ENCODE results near the gene DDX27. TPM values are rescaled to one million over a fixed set of nuclear protein-coding genes. Genes with fewer than 3 reads are reported as not detected.
A peak's percentile ranks its signal among the peaks of the same experiment; 100 is the strongest.
"Not testable (repeated sequence)": the region's sequence is repeated elsewhere in the genome, so short reads cannot be mapped to it uniquely, and the experiment has no call there.

The DDX27 gene, protein sequence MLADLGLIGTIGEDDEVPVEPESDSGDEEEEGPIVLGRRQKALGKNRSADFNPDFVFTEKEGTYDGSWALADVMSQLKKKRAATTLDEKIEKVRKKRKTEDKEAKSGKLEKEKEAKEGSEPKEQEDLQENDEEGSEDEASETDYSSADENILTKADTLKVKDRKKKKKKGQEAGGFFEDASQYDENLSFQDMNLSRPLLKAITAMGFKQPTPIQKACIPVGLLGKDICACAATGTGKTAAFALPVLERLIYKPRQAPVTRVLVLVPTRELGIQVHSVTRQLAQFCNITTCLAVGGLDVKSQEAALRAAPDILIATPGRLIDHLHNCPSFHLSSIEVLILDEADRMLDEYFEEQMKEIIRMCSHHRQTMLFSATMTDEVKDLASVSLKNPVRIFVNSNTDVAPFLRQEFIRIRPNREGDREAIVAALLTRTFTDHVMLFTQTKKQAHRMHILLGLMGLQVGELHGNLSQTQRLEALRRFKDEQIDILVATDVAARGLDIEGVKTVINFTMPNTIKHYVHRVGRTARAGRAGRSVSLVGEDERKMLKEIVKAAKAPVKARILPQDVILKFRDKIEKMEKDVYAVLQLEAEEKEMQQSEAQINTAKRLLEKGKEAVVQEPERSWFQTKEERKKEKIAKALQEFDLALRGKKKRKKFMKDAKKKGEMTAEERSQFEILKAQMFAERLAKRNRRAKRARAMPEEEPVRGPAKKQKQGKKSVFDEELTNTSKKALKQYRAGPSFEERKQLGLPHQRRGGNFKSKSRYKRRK
- 8.4 TPM for total RNA-seq

DNA sequence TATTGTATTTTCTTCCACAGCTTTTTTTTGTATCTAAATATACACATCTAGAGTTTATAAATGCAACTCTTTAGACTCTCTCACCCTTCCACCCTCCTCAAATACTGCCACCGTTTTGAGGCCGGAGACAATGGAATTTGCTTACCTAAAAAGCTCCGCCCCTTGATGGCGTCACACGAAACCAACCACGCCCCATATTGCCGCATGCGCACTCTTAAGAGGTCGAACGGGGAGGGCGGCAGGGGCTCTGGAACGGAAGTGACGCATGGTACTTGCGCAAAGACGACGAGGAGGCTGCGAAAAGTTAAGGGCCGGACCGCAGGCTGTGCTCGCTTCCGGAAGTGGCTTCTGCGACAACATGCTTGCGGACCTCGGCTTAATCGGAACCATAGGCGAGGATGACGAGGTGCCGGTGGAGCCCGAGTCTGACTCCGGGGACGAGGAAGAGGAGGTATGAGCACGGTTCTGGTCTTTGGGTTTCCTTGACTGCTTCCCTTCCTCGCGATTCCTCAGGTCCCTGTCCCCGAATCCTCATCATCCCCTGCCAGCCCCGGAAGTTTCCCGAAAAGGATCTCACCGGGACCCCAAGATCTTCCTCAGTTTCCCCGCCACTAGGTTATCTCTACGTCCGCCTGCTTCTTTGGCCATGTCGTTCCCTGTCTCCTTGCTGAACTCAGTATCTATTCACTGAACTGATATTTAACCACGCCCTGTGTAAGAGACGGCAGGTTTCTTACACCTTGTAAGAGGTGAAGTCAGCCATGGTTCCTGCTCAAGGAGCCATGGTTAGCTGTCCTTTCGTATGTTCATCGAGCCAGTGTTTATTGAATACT, at the start of gene DDX27:
Gene DDX27, plus strand, starts transcription at position 326 of the 833 bp plus-strand sequence. Its CDS starts 33 bp downstream, at position 359.
- ATAC-seq (peak; percentile 91), DNase-seq (ENCODE audit: low spot score) (peak; percentile 99)

DNA sequence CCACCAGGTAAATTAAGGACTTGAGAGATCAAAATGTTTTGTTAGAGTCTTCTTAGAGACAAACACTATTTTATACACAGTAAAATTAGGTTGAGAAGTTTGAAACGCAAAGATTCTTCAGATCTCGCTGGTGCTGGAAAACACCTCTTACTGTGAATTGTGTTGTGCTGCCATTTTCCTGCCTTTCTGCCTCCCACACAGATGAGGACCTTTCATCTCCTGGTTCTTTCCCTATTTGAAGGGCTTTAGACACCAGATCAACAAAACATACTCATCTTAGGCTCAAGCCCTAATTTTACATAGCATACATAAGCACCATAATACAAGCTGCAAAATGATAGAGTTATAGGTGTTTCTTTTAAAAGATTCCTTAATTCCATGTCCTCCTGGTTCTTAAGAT, 49.7 kb upstream of the DDX27 start:
- no peak for DNase-seq (ENCODE audit: low spot score)
- no peak for ATAC-seq

DNA sequence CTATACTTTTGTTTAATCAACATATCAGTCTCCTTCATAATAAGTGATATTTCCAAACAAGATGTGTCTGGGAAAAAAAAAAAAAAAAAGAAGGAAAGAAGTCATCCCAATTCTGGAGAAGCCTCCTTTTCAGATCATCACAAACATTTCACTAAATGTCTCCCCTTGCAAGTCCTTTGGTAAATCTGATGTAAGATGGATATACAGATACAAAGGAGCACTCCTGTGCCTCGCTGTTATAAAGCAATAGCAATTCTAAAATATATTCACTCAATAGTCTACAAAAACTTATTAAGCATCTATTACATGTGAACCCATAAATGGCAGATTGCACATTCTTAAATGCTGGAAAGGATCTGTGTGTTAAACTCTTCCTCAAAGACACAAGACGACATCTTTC, 48.5 kb upstream of the DDX27 start:
- no peak for DNase-seq (ENCODE audit: low spot score)
- no peak for ATAC-seq

DNA sequence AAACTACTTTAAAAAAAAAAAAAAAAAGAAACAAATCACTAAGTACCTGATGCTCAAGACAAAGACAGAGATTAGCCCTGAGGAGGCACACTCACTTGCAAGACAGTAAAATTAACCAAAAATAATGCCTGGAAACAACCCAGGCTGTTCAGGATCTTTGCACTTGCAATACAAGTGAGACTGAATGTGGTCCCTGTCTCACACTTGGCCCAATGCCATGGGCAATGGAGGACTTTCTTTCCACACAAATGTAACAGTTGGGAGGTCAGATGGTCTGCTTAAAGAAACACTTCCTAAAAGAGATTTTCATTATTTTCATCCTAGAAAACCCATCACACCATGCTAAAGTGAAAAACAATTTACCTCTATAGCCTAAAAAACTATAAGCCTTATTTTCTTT, 47.3 kb upstream of the DDX27 start:
- DNase-seq (ENCODE audit: low spot score) (no peak), ATAC-seq (peak; percentile 22)

DNA sequence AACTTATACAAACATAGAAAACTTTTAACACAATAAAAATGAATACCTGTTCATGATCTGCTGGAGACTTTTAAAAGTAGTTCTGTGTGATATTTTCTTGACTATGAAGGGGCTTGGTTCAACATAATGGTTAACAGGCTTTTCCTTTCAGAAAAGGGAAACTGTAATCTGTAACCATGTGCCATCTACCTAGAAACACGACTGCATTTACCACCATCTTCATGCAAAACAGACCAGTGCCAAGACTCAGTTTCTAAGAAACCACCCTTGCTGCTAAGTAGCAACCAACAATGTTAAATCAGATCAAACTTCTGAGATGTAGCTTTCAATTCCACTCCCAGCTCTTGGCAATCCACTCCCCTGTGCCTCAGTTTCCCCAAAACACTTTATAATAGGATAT, 46.8 kb upstream of the DDX27 start:
- DNase-seq (ENCODE audit: low spot score): no peak
- ATAC-seq: no peak

DNA sequence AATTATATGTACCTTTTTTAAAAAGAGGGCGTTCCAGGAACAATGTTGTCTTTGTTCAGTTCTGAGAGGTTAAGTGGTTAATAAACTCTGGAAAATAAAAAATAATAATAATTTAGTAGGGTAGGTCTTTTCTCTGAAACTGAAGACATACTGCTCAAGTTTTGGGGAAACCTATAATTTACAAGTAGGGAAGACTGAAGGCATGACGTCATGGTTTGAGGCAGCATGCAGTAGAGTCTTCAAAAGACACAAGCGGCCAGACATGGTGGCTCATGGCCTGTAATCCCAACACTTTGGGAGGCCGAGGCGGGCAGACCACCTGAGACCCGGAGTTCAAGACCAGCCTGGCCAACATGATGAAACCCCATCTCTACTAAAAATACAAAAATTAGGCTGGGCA, 45.0 kb upstream of the DDX27 start:
- DNase-seq (ENCODE audit: low spot score) (no peak), ATAC-seq (no peak)

DNA sequence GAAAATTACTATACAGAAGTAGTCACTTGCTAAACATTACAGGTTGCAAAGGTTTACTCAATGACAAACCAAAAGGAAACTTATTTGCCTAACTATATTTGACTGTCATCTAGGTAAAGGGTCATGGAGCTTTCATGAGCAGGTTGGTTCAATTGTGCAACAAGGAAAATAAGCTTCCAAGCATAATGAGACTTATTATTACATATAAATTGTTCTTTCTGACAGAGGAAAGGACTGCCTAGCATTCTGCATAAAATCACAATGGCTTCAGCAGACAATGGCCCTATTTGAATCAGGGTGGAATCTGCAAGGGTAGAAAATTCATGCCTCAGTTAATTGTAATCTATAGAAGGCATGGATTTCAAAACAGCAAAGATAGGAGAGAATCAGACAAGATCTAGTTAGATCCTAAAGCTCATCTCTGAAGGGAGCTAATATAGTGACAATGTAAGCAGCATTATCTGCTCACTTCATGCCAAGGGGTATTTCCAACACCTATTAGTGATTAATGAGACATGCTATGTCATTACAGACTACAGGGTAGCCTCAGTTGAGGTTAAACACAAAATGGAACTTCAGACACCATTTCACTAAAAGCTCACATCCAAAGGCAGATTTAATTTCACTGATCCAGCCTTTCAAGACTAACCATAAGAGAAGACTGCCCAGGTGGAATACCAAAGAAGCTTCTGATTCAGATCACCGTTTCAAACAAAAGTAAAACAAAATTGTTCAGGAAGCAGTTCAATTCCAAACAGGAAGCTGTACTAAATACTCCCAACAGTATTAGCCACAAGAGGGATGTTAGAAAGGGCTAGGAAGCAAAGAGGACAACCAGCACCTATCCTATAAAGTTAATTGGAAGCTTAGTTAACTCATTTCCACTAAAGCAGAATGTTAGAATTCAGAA, 39.6 kb upstream of the DDX27 start:
- ATAC-seq (peak; percentile 83), DNase-seq (ENCODE audit: low spot score) (no peak)

DNA sequence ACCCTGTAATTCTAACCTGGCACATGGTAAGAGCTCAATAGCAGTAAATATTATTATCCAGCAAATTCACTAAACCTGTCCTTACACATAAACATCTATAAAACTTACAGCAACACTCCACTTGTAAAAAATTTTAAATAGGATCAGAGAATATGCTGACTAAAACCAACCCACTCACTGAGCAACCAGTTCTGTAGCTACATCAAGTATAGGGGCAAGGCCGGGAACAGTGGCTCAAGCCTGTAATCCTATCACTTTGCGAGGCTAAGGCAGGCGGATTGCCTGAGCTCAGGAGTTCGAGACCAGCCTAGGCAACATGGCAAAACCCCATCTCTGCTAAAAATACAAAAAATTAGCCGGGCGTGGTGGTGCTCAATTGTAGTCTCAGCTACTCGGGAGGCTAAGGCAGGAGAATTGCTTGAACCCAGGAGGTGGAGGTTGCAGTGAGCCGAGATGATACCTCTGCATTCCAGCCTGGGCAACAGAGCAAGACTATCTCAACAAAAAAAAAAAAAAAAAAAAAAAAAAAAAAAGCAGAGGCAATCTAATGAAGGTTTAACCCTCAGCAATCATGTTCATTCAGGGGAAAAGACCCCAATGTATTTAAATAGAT, 37.8 kb upstream of the DDX27 start:
- DNase-seq (ENCODE audit: low spot score): no peak
- ATAC-seq: no peak

DNA sequence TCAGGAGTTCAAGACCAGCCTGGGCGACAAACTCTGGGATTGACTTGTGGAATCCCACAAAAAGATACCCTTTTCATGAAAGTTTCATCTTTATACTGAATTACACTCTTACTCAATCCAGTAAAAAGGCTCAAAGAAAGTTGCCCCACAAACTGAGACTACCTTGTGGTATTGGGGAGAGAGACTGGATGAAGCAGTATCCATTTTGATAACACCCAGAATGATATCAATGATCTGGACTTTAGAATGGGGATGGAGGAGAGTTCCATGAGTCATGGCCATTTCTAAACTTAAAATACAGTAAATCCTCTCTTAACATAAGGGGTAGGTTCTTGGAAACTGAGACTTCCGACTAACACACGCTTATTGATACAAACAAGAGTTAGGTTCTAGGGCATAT, 35.8 kb upstream of the DDX27 start:
- DNase-seq (ENCODE audit: low spot score) (no peak), ATAC-seq (no peak)

DNA sequence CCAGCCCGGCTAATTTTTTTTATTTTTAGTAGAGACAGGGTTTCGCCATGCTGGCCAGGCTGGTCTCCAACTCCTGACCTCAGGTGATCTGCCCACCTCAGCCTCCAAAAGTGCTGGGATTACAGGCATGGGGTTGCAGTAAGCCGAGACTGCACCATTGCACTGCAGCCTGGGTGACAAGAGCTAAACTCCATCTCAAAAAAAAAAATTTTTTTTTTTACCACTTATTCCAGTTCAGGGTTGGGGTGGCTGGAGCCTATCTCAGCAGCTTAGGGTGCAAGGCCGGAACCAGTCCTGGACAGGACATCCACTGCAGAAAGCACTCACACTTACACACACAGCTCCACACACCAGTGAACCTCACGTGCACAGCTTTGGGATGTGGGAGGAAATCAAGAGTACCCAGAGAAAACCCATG, 35.1 kb upstream of the DDX27 start:
- ATAC-seq; DNase-seq (ENCODE audit: low spot score): not testable (repeated sequence)

DNA sequence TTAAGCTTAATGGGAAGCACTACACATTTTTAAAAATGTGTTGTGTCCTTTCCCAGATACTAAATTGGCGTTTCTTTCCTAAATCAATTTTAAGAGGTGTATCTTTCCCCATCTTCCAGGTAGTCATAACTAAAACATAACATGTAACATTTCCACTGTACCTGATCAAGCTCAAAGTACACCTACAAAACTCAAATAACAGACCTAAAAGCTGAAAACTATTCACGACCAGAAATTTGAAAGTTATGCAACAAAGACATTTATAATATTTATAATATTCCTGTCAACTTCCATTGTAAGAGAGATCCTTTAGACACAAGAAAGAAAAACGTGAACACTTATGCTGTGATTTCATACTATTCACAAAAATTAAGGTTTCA, 34.5 kb upstream of the DDX27 start:
- ATAC-seq (no peak), DNase-seq (ENCODE audit: low spot score) (no peak)

DNA sequence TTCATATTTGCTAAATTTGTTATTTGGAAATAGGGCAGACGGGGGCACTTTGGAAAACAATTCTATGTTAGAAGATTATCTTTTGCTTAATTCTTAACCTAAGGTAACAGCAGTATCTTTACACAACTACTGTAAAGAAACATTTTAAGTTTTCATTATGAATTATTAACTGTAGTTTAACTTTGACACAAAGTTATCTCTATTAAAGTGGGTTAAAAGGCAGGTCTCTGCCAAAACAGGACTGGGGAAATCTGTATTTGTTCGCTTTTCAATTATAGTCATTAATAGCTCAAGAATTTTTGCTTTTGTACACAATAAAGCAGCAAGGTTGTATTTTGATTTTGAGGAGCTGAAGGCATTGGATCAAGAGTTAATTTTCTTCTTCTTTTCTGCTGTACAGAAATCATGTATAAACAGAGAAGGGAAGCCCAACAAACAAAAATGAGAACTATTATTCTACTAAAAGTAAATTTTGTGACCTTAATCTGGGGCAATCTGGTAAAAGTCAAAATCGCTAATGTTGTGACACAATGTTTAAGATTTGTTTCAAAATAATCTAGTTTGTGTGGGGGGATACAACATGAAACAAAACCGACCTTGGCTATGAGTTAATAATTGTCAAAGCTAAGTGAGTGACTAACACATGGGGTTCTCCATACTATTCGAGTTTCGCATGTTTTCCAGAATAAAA, 34.0 kb upstream of the DDX27 start:
- ATAC-seq (no peak), DNase-seq (ENCODE audit: low spot score) (no peak)

DNA sequence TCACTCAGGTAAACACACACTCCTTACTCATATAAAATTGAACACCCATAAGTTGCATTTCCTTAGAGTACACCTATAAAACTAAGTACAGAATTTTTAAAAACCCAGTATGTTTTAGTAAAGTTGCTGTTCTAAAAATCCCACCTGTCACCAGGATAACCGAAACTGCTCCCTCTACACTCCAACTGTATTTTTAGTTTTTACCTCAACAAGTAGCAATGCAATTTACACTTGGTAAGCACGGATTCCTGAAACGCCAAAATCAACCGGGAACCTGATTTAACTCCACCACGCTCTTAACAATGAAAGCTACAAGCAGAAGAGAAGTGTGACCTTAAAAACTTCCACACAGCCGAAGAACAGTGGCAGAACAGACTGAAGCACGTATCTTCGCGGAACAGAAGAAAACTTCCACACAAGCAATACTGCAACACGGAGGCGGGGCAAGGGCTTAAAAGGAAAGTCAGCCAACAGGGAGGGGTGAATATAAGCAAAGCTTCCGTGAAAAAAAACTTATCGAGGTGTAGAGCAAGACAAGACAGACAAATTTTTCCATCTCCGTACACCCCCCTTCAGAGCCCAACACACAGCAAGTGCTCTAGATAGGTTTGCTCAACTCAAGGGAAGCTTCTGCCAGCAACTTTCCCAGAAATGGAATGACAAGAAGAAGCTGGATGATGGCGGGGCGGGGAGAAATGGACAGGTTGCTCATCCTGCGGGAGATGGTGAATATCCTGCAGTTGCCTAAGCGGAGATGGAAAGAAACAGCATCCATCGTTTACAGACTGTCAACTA, 32.5 kb upstream of the DDX27 start:
- peak; percentile 36 for ATAC-seq

DNA sequence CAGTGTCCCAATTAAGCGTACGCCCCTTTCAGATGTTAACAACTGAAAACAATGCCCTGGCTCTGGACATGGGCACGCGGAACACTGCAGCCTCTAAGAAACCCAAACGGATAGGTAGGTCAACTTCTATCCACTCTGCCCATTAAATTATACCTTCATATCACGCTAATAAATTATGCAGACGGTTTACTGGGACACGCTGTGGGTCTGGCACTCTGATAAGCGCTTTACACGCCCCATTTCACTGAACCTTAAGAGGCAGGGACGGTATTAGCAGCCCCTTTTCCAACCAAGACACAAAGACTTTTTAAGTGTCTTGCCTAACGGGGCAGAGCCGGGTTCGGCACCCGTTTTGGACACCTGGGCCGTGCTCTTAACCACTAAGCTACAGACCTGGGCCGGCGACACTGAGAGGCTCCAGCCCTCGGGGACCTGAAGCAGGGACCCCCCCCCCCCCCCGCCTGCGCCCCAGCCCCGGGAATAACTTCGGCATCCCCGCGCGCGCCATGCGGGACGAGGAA, 31.8 kb upstream of the DDX27 start:
- ATAC-seq (peak; percentile 3), DNase-seq (ENCODE audit: low spot score) (no peak)

More for the DNA sequence above, 32.5 kb upstream of the DDX27 start:
- peak; percentile 68 for DNase-seq (ENCODE audit: low spot score)

DNA sequence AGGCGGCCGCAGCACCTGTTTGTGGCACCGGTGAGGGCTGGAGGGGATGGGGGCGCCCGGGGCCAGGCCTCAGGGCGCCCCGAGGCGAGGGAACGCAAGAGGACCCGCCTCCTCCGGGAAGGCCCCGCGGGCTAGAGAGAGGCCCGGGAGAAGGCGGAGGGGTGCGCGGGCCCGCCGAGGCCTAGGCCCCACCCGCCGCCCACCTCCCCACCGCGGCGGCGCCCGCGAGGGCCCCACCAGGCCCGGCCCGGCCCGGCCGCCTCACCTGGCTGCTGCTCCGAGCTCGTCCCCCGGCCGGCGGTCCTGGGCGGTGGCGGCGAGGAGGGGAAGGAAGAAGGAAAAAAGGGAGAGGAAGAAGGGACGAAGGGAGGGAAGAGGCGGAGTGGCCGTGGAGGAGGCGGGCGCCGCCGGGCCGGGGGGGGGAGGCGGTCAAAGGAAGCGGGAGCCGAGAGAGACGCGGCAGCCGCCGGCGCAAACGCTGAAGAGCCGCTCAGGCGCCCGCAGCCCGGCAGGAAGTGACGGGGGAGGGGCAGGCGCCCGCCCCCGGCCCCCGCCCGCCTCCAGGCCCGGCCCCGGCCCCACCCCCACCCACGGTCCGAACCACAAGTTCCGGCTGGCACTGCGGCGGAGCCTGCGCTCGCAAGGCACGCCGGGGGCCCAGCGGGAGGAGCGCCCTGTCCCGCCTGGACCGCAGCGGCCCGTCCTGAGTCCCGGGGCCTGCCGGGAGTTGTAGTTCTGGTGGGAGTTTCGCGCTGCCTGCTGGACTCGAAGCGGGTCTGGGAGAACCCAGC, 31.2 kb upstream of the DDX27 start, which contains the start of gene STAU1:
Gene STAU1, minus strand, starts transcription at position 484 of the 791 bp plus-strand sequence. CDS start 22,133 bp downstream, outside the sequence.
- ATAC-seq: peak; percentile 93

DNA sequence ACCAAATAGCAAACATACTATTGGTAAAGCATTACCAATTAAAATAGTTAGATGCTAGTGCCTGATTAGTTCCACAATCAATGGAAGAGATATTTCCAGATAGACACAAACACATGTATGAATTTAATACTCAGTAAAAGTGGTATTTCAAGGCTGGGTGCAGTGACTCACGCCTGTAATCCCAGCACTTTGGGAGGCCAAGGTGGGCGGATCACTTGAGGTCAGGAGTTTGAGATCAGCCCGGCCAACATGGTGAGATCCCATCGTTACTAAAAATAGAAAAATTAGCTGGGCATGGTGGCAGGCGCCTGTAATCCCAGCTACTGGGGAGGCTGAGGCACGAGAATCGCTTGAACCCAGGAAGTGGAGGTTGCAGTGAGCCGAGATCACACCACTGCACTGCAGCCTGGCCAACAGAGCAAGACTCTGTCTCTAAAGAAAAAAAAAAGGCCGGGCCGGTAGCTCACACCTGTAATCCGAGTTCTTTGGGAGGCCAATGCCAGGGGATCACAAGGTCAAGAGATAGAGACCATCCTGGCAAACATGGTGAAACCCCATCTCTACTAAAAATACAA, 26.2 kb upstream of the DDX27 start:
- DNase-seq (ENCODE audit: low spot score); ATAC-seq: not testable (repeated sequence)

More for the DNA sequence above, 31.2 kb upstream of the DDX27 start, which contains the start of gene STAU1:
- DNase-seq (ENCODE audit: low spot score): peak; percentile 97

Measured in left lobe of liver (tissue), 2 donors.